Measurements from ENCODE around the gene CAP1.

DNA sequence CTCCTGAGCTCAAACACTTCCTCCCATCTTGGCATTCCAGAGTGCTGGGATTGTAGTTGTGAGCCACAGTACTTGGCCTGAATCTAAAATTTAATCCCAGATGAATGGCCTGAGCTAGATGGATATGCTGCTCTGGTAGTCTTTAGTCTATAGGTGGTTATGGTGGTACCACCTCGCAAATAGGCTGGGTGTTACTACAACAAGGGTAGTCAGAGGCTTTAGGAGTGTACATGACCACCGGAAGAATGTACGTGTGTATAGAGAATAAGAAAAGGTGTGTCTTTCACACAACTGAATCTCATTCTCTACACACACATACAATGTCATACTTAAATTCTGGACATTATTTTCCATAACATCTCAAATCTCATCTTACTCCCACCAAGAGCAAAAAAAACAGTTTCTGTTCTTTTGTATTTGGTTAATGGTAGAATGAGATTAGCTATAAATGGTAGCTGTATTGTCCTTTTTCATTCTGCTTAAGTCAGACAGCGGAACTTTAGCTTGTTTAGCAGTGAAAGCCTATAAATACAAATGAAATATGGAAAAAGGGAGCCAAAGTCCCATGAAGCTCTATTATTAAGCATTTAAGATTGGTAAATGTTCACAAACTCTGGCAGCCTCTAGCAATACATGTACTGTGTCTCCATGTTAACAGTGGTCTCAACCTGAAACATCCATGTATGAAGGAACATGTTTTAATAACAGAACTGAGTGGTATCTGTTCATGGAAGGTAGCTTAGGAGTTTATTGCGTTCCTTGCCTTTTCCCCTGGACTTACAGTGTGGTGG is 16.2 kb downstream of the CAP1 start:
- TF ChIP-seq, protein P1, sequence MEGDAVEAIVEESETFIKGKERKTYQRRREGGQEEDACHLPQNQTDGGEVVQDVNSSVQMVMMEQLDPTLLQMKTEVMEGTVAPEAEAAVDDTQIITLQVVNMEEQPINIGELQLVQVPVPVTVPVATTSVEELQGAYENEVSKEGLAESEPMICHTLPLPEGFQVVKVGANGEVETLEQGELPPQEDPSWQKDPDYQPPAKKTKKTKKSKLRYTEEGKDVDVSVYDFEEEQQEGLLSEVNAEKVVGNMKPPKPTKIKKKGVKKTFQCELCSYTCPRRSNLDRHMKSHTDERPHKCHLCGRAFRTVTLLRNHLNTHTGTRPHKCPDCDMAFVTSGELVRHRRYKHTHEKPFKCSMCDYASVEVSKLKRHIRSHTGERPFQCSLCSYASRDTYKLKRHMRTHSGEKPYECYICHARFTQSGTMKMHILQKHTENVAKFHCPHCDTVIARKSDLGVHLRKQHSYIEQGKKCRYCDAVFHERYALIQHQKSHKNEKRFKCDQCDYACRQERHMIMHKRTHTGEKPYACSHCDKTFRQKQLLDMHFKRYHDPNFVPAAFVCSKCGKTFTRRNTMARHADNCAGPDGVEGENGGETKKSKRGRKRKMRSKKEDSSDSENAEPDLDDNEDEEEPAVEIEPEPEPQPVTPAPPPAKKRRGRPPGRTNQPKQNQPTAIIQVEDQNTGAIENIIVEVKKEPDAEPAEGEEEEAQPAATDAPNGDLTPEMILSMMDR (IDR thresholded peaks at IDR 0.05), result no peak
- no peak for TF ChIP-seq POLR2A (IDR thresholded peaks at IDR 0.05)
- no peak for TF ChIP-seq POLR2AphosphoS5 (IDR thresholded peaks at IDR 0.05)
